ENCODE data around the gene CD300LF. TPM values are rescaled to one million over a fixed set of nuclear protein-coding genes. Genes with fewer than 3 reads are reported as not detected.

CD300LF gene
- total and polyA plus RNA-seq, 2 experiments from 2014 or later: 0.44 TPM; not detected in 1

DNA sequence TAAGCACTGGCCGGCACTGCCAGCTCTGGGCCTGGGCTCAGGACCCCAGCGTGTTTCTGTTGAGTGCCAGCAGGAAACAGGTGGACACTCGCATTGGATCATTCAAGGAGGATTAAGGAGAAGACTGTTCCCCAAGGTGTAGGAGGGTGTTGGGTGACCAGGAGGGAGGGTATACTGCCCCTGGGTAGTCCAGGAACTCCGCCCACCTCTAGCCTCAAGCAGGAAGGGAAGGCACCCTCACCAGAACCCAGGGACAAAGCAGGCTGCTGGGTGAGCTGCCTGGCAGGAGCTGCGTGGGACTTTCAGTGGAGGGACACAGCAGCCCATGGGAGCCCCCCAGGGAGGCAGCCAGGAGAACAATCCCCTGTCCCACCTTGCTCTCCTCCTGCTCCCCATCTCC, 16.6 kb upstream of the CD300LF start:
- Histone ChIP-seq H3K27me3 (no peaks in the 10 kb centered on the region), H3K79me2 (no peaks in the 10 kb centered on the region), H3K4me3 (no peak overlapping the region), H4K20me1 (ENCODE audit: insufficient read depth, poor library complexity, severe bottlenecking) (no peaks in the 10 kb centered on the region), H3K4me1 (ENCODE audit: insufficient read depth) (no peaks in the 10 kb centered on the region), H3K36me3 (replicated peaks; ENCODE audit: insufficient read depth, low read depth) (no peaks in the 10 kb centered on the region), H2AFZ (no peak overlapping the region), H3K9me2 (replicated peaks; ENCODE audit: insufficient read depth) (no peaks in the 10 kb centered on the region), H3K4me2 (no peak overlapping the region), H3K9me3 (ENCODE audit: low read depth) (no peaks in the 10 kb centered on the region), H3K27ac (no peak overlapping the region)
- TF ChIP-seq, protein P1, sequence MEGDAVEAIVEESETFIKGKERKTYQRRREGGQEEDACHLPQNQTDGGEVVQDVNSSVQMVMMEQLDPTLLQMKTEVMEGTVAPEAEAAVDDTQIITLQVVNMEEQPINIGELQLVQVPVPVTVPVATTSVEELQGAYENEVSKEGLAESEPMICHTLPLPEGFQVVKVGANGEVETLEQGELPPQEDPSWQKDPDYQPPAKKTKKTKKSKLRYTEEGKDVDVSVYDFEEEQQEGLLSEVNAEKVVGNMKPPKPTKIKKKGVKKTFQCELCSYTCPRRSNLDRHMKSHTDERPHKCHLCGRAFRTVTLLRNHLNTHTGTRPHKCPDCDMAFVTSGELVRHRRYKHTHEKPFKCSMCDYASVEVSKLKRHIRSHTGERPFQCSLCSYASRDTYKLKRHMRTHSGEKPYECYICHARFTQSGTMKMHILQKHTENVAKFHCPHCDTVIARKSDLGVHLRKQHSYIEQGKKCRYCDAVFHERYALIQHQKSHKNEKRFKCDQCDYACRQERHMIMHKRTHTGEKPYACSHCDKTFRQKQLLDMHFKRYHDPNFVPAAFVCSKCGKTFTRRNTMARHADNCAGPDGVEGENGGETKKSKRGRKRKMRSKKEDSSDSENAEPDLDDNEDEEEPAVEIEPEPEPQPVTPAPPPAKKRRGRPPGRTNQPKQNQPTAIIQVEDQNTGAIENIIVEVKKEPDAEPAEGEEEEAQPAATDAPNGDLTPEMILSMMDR (IDR thresholded peaks at IDR 0.05; ENCODE audit: poor library complexity): no peak
- TF ChIP-seq EZH2 (IDR thresholded peaks at IDR 0.05; ENCODE audit: borderline replicate concordance) (no peak), EZH2phosphoT487 (IDR thresholded peaks at IDR 0.05; ENCODE audit: low read depth, severe bottlenecking, unreplicated experiment) (no peak)
- 94% methylated on average over 5 of the region's 5 CpGs for WGBS (ENCODE audit: low lambda C conversion rate, missing lambda C conversion rate)
- DNase-seq (ENCODE audit: low spot score): no peak

- 87% methylated on average over 3 of the region's 3 CpGs for WGBS (ENCODE audit: low lambda C conversion rate, missing lambda C conversion rate)
- Histone ChIP-seq H3K4me3 (no peak overlapping the region), H3K4me1 (ENCODE audit: insufficient read depth) (no peaks in the 10 kb centered on the region), H3K36me3 (replicated peaks; ENCODE audit: insufficient read depth, low read depth) (no peaks in the 10 kb centered on the region), H3K4me2 (no peak overlapping the region), H3K9me3 (ENCODE audit: low read depth) (no peaks in the 10 kb centered on the region), H2AFZ (no peak overlapping the region), H3K79me2 (no peaks in the 10 kb centered on the region), H4K20me1 (ENCODE audit: insufficient read depth, poor library complexity, severe bottlenecking) (no peaks in the 10 kb centered on the region), H3K27me3 (no peaks in the 10 kb centered on the region), H3K27ac (no peak overlapping the region), H3K9me2 (replicated peaks; ENCODE audit: insufficient read depth) (no peaks in the 10 kb centered on the region)
- DNase-seq (ENCODE audit: low spot score): no peak
- no peak for TF ChIP-seq EZH2phosphoT487 (IDR thresholded peaks at IDR 0.05; ENCODE audit: low read depth, severe bottlenecking, unreplicated experiment)
- TF ChIP-seq, protein P1 (IDR thresholded peaks at IDR 0.05; ENCODE audit: poor library complexity): no peak
- TF ChIP-seq EZH2 (IDR thresholded peaks at IDR 0.05; ENCODE audit: borderline replicate concordance): no peak
Observed at GRCh38 chr17:74728702-74729075, 16.0 kb upstream of the CD300LF start.

DNA sequence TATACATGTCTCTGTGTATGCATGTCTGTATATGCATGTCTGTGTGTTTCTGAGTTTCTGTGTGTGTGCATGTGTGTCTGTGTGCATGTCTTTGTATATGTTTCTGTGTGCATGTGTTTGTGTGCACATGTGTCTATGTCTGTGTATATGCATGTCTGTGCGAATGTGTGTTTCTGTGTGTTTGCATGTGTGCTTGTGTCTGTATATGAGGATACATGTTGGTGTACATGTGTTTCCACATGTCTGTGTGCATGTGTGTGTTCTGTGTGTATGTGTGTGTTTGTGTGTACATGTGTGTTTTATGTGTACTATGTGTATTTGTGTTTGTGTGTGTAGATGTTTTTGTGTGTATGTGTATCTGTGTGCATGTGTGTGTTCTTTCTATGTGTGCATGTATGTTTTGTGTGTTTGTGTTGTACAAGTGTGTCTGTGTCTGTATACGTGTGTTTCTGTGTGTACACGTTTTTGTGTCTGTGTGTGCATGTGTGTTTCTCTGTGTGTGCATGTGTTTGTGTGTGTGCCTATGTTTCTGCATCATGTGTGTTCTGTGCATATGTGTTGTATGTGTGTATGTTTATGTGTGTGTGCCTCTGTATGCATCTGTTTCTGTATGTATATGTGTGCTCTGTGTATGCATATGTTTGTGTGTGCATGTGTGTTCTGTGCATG, 15.4 kb upstream of the CD300LF start:
- Histone ChIP-seq H3K4me3 (no peak overlapping the region), H3K9me3 (ENCODE audit: low read depth) (no peaks in the 10 kb centered on the region), H4K20me1 (ENCODE audit: insufficient read depth, poor library complexity, severe bottlenecking) (no peaks in the 10 kb centered on the region), H3K4me1 (ENCODE audit: insufficient read depth) (no peaks in the 10 kb centered on the region), H3K9me2 (replicated peaks; ENCODE audit: insufficient read depth) (no peaks in the 10 kb centered on the region), H3K4me2 (no peak overlapping the region), H2AFZ (no peak overlapping the region), H3K27me3 (no peaks in the 10 kb centered on the region), H3K36me3 (replicated peaks; ENCODE audit: insufficient read depth, low read depth) (no peaks in the 10 kb centered on the region), H3K79me2 (no peaks in the 10 kb centered on the region), H3K27ac (no peak overlapping the region)
- TF ChIP-seq, protein P1 (IDR thresholded peaks at IDR 0.05; ENCODE audit: poor library complexity): no peak
- TF ChIP-seq EZH2phosphoT487 (IDR thresholded peaks at IDR 0.05; ENCODE audit: low read depth, severe bottlenecking, unreplicated experiment) (no peak), EZH2 (IDR thresholded peaks at IDR 0.05; ENCODE audit: borderline replicate concordance) (no peak)
- WGBS (ENCODE audit: low lambda C conversion rate, missing lambda C conversion rate): 96% methylated on average over 3 of the region's 3 CpGs
- DNase-seq (ENCODE audit: low spot score): no peak

All from hepatocyte (in vitro differentiated cells).